LNCaP clone FGC (cell line): ENCODE results near the gene IL19.
A peak's percentile ranks its signal among the peaks of the same experiment; 100 is the strongest.

Source experiments
- DNase-seq: peaks from one replicate; pipeline ENCODE4 v3.0.0-alpha.2; 2011; ENCODE audit warnings: low read depth
- H3K4me3 ChIP-seq: 2 replicates; pipeline ENCODE4 v1.5.1; 2011; ENCODE audit warnings: mild to moderate bottlenecking, low read depth, low read length, control low read depth
- TF ChIP-seq, protein P1 (sequence below): IDR thresholded peaks from 2 replicates; pipeline ENCODE4 v1.5.1; 2012; ENCODE audit warnings: mild to moderate bottlenecking; ENCODE audit not compliant: control insufficient read depth, insufficient read depth; ENCODE audit errors: extremely low read depth

Gene IL19

DNA sequence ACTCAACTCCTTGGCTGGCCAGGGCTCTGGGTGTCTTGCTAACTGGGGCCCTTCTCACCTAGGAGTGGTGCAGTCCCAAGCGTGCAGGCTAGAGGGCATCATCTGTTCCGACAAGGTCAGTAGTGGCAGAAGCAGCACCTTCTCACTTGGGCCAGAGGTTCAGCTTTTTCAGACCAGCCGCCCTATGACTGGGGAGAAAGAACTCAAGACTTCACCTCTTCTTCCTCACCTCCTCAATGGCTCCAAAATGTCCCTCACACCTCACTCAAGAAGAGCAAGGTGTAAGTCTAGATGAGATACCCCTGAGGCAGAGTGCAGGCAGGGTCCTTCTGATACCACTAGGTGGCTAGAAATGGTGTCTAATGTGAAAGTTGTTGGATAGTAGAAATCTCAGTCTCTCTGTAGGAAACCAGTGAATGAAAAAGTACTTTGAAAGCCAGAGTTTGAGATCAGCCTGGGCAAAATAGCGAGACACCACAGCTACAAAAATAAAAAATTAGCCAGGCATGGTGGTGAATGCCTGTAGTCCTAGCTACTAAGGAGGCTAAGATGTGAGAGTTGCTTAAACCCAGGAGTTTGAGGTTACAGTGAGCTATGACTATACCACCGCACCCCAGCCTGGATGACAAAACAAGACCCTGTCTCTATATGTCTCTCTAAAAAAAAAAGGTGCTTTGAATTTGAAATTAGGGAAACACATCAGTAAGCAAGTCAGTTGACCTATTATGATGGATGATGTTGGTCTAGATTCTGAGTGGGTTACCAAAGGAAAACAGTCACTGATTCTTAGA, 86.3 kb downstream of the IL19 start:
- TF ChIP-seq, protein P1, sequence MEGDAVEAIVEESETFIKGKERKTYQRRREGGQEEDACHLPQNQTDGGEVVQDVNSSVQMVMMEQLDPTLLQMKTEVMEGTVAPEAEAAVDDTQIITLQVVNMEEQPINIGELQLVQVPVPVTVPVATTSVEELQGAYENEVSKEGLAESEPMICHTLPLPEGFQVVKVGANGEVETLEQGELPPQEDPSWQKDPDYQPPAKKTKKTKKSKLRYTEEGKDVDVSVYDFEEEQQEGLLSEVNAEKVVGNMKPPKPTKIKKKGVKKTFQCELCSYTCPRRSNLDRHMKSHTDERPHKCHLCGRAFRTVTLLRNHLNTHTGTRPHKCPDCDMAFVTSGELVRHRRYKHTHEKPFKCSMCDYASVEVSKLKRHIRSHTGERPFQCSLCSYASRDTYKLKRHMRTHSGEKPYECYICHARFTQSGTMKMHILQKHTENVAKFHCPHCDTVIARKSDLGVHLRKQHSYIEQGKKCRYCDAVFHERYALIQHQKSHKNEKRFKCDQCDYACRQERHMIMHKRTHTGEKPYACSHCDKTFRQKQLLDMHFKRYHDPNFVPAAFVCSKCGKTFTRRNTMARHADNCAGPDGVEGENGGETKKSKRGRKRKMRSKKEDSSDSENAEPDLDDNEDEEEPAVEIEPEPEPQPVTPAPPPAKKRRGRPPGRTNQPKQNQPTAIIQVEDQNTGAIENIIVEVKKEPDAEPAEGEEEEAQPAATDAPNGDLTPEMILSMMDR: no peak
- no peak for DNase-seq
- no peak overlapping the region for H3K4me3 ChIP-seq

DNA sequence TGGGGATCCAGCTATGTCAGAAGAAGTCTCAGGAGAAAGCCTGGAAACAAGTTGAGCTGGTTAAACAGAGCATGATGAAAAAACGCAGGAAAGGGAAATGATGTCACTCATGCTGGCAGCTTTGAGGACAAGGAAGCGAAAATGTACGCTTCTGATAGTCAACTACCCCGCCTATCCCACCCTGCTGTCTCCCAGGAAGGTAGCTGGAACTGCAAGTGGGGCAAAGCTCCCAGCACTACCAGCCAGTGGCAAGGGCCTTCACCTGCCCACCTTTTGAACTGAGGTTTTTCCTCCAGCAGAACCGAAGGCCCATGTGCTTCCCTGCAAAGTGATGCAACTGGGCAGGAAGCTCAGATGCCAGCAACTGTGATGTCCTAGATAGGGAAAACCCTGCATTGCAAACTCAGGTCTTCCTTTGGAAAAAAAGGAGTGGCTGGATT, 88.5 kb downstream of the IL19 start:
- TF ChIP-seq, protein P1: no peak
- DNase-seq: peak; percentile 4
- no peak overlapping the region for H3K4me3 ChIP-seq

DNA sequence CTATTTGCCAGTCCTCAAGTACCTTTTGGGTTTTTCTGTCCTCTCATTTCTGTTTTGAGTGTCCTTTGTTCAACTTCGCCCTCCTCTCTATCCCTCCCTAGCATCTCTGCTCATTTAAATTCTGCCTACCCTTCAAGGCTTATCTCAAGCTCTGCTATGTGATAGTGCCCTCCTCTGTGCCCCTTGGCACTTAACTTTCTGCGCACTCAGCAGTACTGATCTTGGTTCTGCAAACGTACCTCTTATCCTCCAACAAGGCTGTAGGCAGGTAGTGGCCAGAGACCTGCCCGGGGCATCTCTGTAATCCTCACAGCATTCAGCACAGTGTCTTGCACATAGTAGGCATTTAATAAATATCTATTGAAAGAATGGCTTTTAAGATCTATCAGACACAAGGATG, 89.6 kb downstream of the IL19 start:
- H3K4me3 ChIP-seq: no peak overlapping the region
- TF ChIP-seq, protein P1: no peak
- no peak for DNase-seq

DNA sequence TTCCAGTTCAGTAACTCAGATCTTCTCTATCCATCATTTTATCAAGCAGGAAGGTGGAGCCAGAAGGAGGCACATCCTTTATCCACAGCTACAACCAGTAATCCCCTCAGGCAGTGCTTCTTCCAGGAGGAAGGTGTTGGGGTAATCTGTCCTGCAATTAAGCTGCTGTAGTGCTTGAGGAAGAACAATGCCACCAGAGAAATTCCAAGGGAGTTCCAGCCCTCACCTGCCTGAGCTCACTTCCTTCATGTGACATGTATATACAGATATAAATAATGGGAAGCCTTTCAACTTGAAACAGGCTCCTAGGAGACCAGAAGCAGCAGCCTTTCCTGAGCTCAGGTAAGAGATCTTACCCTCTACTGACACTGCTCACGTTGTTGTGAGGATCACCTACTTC, 92.7 kb downstream of the IL19 start:
- no peak overlapping the region for H3K4me3 ChIP-seq
- no peak for DNase-seq
- TF ChIP-seq, protein P1: no peak

DNA sequence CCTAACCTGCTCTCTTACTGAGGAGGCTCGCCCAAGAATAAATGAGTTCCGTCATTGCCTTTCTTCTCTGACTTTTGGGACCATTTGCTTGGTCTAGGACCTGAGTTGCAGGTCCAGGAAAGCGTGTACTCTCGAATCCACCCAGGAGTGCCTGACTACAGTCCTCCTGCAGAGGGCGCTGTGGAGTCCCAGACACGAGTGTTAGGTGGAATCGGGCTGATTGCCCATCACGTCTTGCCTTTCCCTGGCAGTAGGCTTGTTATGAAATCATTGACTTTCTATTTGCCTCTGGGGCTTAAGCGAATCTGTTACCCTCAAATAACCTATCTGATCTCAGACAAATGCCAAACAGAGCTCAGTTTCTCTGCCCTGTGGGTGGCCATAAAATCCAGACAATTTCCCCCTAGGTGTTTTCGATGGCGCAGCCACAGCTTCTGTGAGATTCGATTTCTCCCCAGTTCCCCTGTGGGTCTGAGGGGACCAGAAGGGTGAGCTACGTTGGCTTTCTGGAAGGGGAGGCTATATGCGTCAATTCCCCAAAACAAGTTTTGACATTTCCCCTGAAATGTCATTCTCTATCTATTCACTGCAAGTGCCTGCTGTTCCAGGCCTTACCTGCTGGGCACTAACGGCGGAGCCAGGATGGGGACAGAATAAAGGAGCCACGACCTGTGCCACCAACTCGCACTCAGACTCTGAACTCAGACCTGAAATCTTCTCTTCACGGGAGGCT, 94.5 kb downstream of the IL19 start, which contains the start of gene IL20:
Gene IL20 (plus strand): TSS at position 685 of the 733 bp plus-strand sequence. CDS start 230 bp downstream, outside the sequence.
- peak; percentile 83 for DNase-seq
- H3K4me3 ChIP-seq: no peak within 1 kb of the TSS
- TF ChIP-seq, protein P1: peak; percentile 98

DNA sequence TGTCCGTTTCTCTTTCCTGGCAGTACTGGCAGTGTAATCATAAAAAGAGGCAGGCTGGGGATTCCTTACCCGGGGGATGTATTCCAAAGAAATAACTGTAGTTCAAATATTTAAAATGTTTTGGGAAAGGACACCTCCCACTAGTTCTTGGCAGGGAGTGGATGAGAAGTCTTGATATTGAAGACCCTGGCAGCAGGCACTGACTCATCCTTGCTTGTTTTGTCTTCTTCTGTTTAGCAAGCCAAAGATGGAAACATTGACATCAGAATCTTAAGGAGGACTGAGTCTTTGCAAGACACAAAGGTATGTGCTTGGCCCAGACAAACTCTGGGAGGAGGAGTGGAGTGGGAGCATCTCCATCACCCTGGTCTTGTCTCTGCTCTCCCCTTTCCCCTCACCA, 95.5 kb downstream of the IL19 start:
- no peak for DNase-seq
- TF ChIP-seq, protein P1: no peak
- no peak overlapping the region for H3K4me3 ChIP-seq
